ENCODE measurements around the gene SCAF4. TPM values are rescaled to one million over a fixed set of nuclear protein-coding genes. Genes with fewer than 3 reads are reported as not detected.

Gene SCAF4
- total and polyA plus RNA-seq, 9 of the 15 experiments (the other 6 are each of a cell fraction or from before 2014, with no cell fraction given) = 2.3 to 55.7 (median 17.2) TPM

DNA sequence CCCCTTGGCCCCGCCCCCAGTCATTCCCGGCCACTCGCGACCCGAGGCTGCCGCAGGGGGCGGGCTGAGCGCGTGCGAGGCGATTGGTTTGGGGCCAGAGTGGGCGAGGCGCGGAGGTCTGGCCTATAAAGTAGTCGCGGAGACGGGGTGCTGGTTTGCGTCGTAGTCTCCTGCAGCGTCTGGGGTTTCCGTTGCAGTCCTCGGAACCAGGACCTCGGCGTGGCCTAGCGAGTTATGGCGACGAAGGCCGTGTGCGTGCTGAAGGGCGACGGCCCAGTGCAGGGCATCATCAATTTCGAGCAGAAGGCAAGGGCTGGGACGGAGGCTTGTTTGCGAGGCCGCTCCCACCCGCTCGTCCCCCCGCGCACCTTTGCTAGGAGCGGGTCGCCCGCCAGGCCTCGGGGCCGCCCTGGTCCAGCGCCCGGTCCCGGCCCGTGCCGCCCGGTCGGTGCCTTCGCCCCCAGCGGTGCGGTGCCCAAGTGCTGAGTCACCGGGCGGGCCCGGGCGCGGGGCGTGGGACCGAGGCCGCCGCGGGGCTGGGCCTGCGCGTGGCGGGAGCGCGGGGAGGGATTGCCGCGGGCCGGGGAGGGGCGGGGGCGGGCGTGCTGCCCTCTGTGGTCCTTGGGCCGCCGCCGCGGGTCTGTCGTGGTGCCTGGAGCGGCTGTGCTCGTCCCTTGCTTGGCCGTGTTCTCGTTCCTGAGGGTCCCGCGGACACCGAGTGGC, 72.2 kb downstream of the SCAF4 start, which contains the start of gene SOD1 (continued):
- no peak for TF ChIP-seq ZNF655 (CRISPR knock-in tag; IDR thresholded peaks at IDR 0.05)
- TF ChIP-seq, protein P1, sequence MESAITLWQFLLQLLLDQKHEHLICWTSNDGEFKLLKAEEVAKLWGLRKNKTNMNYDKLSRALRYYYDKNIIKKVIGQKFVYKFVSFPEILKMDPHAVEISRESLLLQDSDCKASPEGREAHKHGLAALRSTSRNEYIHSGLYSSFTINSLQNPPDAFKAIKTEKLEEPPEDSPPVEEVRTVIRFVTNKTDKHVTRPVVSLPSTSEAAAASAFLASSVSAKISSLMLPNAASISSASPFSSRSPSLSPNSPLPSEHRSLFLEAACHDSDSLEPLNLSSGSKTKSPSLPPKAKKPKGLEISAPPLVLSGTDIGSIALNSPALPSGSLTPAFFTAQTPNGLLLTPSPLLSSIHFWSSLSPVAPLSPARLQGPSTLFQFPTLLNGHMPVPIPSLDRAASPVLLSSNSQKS (CRISPR knock-in tag; IDR thresholded peaks at IDR 0.05) = no peak
- TF ChIP-seq LCOR (CRISPR knock-in tag; IDR thresholded peaks at IDR 0.05) = no peak
- no peak for TF ChIP-seq MED1 (CRISPR knock-in tag; IDR thresholded peaks at IDR 0.05; ENCODE audit: borderline replicate concordance)
- peak; percentile 1; the same call in 1 of the 2 replicates for TF ChIP-seq MAFK (IDR thresholded peaks at IDR 0.05; ENCODE audit: low read length)
- peak; percentile 41 for TF ChIP-seq PHB (CRISPR knock-in tag; IDR thresholded peaks at IDR 0.05)
- TF ChIP-seq RBM17 (IDR thresholded peaks at IDR 0.05; ENCODE audit: borderline replicate concordance, low read depth, low read length) = no peak
- TF ChIP-seq CEBPZ (IDR thresholded peaks at IDR 0.05; ENCODE audit: borderline replicate concordance, low read depth, low read length) = no peak
- no peak for TF ChIP-seq ETV1 (tag; conservative IDR thresholded peaks at IDR 0.05; ENCODE audit: low read depth)
- TF ChIP-seq BCLAF1 (IDR thresholded peaks at IDR 0.05; ENCODE audit: borderline replicate concordance in 1 of 2, control insufficient read depth in 1 of 2, low read depth in 2 of 2, low read length in 1 of 2) = no peak
- TF ChIP-seq, protein P2, sequence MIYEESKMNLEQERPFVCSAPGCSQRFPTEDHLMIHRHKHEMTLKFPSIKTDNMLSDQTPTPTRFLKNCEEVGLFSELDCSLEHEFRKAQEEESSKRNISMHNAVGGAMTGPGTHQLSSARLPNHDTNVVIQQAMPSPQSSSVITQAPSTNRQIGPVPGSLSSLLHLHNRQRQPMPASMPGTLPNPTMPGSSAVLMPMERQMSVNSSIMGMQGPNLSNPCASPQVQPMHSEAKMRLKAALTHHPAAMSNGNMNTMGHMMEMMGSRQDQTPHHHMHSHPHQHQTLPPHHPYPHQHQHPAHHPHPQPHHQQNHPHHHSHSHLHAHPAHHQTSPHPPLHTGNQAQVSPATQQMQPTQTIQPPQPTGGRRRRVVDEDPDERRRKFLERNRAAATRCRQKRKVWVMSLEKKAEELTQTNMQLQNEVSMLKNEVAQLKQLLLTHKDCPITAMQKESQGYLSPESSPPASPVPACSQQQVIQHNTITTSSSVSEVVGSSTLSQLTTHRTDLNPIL (CRISPR knock-in tag; IDR thresholded peaks at IDR 0.05) = no peak
- no peak for TF ChIP-seq COPS2 (conservative IDR thresholded peaks at IDR 0.05)
- no peak for TF ChIP-seq POLR3A (IDR thresholded peaks at IDR 0.05; ENCODE audit: borderline replicate concordance, extremely low read depth, insufficient read depth, insufficient read length)
- no peak for TF ChIP-seq ZFP36 (IDR thresholded peaks at IDR 0.05; ENCODE audit: low read depth, low read length, partially characterized antibody)
- TF ChIP-seq LEF1 (IDR thresholded peaks at IDR 0.05) = no peak
- TF ChIP-seq ZBTB8A (IDR thresholded peaks at IDR 0.05; ENCODE audit: partially characterized antibody) = no peak
- no peak for TF ChIP-seq HLTF (IDR thresholded peaks at IDR 0.05)

All from K562 (cell line).